ENCODE results near the gene NUDT16L1. TPM values are rescaled to one million over a fixed set of nuclear protein-coding genes. Genes with fewer than 3 reads are reported as not detected.

NUDT16L1 gene
- polyA plus RNA-seq, 3 donors = 22.0 to 47.2 (median 31.0) TPM

DNA sequence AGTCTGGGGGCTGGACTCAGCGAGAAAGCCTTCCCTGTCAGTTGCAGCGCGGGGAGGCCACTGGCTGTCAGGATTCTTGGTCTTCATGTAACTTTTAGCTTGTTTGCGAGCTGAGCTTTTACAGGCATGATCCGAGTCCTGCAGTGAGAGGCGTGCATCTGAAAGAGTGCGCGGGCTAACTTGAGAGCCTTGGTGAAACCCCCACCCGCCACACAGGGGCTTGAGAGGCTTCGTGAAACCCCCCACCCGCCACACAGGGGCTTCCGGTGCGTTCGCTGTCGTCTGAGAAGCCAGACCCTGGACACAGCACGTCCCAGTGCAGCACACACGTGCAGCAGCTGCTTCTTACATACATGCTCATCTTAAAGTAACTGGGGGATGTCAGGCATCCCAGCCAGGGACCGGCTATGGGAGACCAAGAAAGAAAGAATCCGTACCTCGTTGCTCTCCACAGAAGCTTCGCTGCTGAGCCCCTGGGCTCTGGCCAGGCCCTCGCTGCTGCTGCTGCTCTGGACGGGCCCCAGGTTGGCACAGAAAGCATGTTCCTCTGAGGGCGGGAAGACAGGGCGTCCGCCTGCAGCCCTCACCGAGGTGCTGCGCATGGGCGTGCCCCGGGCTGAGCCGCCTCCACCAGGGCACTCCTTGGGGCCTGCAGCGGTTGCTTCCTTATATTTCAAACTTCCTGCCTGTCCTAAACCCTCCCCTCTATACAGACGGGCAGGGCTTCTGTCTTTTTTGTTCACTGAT is 7.8 kb downstream of the NUDT16L1 start:
- 81 to 92% (median 88%) methylated on average over 33 of the region's 33 CpGs for WGBS, 3 donors
- H3K27ac ChIP-seq (ENCODE audit: low read depth, low read length) = no peak overlapping the region

GRCh38 chr16:4701791-4702465 is 8.6 kb downstream of the NUDT16L1 start:
- 86 to 94% (median 91%) methylated on average over 17 of the region's 17 CpGs for WGBS, 3 donors
- H3K27ac ChIP-seq (ENCODE audit: low read depth, low read length) = no peak overlapping the region

- no peak overlapping the region for H3K27ac ChIP-seq (ENCODE audit: low read depth, low read length)
- WGBS, 3 donors = 51 to 84% (median 59%) methylated on average over 7 of the region's 7 CpGs
Measured at GRCh38 chr16:4702466-4702808, 9.1 kb downstream of the NUDT16L1 start.

DNA sequence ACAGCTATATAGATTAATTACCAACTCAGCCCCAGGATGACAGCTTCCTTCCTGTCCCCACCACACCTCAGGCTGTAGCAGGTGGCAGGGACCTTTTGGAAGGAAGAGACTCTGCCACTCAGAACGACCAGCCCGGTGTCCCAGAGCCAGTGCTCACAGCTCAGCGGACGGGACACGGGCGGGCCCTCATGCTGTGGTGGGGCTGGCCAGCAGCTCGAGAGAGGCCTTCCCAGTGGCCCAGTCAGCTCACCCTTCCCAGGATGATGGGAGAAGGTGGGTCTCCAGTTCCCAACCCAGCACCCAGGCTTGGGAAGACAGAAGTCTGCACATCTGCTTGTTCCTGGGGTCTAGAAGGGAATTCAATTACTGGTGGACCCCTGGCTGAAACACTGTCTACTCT is 10.5 kb downstream of the NUDT16L1 start:
- 71 to 84% (median 72%) methylated on average over 7 of the region's 7 CpGs for WGBS, 3 donors
- no peak overlapping the region for H3K27ac ChIP-seq (ENCODE audit: low read depth, low read length)

- 79 to 90% (median 86%) methylated on average over 8 of the region's 8 CpGs for WGBS, 3 donors
- no peak overlapping the region for H3K27ac ChIP-seq (ENCODE audit: low read depth, low read length)
Measured at GRCh38 chr16:4704491-4704890, 11.1 kb downstream of the NUDT16L1 start.

GRCh38 chr16:4704913-4705312 is 11.6 kb downstream of the NUDT16L1 start:
- 94 to 96% (median 94%) methylated on average over 14 of the region's 14 CpGs for WGBS, 3 donors
- no peak overlapping the region for H3K27ac ChIP-seq (ENCODE audit: low read depth, low read length)

GRCh38 chr16:4706871-4707270 is 13.5 kb downstream of the NUDT16L1 start:
- no peak overlapping the region for H3K27ac ChIP-seq (ENCODE audit: low read depth, low read length)
- 79 to 84% (median 80%) methylated on average over 7 of the region's 7 CpGs for whole genome bisulfite sequencing, 3 donors

DNA sequence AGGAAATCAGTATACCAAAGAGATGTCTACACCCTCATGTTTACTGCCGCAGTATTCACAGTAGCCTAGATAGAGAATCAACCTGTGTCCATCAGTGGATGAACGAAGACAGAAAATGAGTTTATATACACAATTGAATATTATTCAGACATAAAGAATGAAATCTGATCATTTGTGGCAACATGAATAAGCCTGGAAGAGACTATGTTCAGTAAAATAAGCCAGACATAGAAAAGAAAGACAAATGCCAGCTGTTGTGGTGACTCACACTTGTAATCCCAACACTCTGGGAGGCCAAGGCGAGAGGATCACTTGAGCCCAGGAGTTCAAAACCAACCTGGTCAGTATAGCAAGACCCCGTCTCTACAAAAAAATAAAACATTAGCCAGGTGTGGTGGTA is 16.1 kb downstream of the NUDT16L1 start:
- 95 to 97% (median 97%) methylated on average over 4 of the region's 4 CpGs for WGBS, 3 donors
- no peak overlapping the region for H3K27ac ChIP-seq (ENCODE audit: low read depth, low read length)

DNA sequence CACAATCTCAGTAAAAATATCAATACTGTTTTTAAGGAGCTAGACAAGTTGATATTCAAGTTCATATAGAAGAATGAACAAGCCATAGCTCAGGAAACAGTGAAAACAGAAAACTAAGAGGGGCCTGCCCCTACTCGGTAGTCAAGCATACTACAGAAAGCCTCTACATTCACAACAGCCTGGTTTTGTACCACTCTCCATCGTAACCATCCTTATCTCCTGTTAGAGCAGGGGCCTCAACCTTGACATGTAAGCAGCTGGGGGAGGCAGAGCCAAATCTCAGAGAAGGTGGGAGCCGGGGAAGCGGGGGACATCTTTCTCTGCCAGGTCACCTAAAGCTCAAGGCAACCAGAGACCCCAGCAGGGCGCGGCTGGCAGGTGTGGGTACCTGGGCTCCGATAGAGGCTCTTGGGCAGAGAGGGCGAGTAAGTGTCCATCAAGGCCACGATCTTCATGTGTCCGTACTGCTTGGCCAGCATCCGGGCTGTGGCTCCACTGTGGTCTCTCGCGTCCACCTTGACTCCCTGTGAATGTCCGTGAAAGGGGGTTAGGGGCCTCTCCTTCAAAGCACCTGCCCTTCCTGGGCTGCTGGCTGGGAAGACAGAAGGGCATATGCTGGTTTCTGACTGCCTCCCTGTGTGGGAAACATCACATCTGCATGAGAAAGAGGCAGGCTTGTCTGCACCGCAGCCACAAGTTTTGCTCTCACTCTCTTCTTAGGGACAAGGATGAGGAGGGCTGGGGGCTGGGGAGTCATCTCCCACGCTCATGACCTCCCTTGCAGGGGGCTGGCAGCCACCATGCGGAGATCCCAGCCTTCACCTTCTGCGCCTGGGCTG is 20.5 kb downstream of the NUDT16L1 start:
- 47 to 91% (median 89%) methylated on average over 18 of the region's 18 CpGs for WGBS, 3 donors

GRCh38 chr16:4714996-4715395 is 21.6 kb downstream of the NUDT16L1 start:
- 93 to 98% (median 97%) methylated on average over 2 of the region's 2 CpGs for WGBS, 3 donors

More for the DNA sequence above, 20.5 kb downstream of the NUDT16L1 start:
- no peak overlapping the region for H3K27ac ChIP-seq (ENCODE audit: low read depth, low read length)

GRCh38 chr16:4718466-4718865 is 25.1 kb downstream of the NUDT16L1 start:
- no peak overlapping the region for H3K27ac ChIP-seq (ENCODE audit: low read depth, low read length)
- WGBS, 3 donors = 75 to 80% (median 78%) methylated on average over 5 of the region's 5 CpGs

More at GRCh38 chr16:4714996-4715395, 21.6 kb downstream of the NUDT16L1 start:
- no peak overlapping the region for H3K27ac ChIP-seq (ENCODE audit: low read depth, low read length)

DNA sequence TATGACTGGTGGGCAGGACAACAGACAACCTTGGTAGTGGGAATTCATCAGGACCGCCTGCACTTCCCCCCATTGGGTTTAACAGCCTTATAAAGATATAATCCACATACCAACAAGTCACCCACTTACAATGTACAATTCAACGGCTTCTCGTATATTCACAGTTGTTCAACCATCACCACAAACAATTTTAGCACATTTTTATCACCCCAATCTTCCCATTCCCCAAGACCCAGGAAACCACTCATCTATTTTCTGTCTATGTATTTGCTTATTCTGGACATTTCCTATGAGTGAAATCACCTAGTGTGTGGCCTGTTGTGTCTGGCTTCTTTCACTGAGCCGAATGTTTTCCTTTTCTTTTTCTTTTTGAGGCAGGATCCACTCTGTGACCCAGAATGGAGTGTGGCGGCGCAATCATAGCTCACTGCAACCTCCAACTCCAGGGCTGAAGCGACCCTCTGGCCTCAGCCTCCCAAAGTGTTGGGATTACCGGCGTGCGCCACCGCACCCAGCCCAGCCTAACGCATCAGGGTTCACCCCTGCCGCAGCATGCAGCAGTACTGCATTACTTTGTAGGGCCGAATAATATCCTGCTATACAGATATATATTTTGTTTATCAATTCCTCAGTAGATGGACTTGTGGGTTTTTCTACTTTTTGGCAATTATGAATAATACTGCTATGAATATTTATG is 29.9 kb downstream of the NUDT16L1 start:
- WGBS, 3 donors = 95 to 96% (median 96%) methylated on average over 14 of the region's 14 CpGs
- H3K27ac ChIP-seq (ENCODE audit: low read depth, low read length) = no peak overlapping the region

DNA sequence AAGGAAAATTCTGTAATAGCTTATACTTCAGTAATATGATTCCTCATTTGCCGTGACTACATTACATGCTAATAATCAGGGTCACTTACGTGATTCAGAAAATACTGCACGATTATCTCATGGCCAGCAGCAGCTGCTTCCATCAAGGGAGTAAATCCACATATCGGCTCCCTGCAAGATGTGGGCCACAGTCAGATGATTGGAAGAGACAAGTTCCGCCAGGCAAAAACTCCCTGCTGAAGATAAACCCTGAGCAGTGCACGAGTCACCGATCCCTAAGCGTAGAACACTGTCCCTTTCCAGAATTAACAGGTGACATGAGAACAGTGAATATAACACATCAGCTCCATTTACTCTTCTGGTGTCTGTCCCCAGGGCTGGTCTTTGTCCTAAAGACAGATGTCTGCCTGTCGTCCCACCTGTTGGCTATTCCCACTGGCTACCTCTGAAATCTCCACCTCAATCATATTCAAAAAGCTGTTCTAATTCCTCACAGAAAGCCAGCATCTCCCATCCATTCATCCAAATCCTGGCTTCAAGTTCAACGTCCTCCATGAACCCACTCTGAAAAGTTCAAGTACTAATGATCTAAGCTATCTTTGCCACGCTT is 31.4 kb downstream of the NUDT16L1 start:
- H3K27ac ChIP-seq (ENCODE audit: low read depth, low read length) = no peak overlapping the region
- 90 to 94% (median 91%) methylated on average over 11 of the region's 11 CpGs for WGBS, 3 donors

DNA sequence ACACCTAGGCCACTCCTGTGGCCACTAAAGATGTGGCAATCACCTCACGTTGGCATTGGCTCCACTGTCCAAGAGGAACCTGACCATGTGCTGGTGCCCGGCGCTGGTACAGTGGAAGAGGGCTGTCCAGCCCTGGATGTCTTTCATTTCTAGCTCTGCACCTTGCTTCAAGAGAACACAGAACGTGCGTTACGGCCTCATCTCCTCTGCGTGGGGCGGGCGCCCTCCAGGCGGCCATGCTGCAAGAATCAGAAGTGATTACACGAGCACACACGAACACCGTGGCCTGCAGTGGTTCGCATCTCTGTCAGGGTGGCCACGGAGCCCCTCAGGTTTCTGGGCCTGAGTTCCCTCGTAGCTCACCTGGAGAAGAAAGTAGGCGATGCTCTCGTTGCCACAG is 33.3 kb downstream of the NUDT16L1 start:
- WGBS, 3 donors = 93 to 94% (median 93%) methylated on average over 18 of the region's 18 CpGs
- no peak overlapping the region for H3K27ac ChIP-seq (ENCODE audit: low read depth, low read length)

GRCh38 chr16:4728676-4729075 is 35.3 kb downstream of the NUDT16L1 start:
- H3K27ac ChIP-seq (ENCODE audit: low read depth, low read length) = no peak overlapping the region
- 94 to 97% (median 95%) methylated on average over 8 of the region's 8 CpGs for WGBS, 3 donors

GRCh38 chr16:4729876-4730275 is 36.5 kb downstream of the NUDT16L1 start:
- WGBS, 3 donors = 89 to 94% (median 94%) methylated on average over 15 of the region's 15 CpGs
- H3K27ac ChIP-seq (ENCODE audit: low read depth, low read length) = no peak overlapping the region

- H3K27ac ChIP-seq (ENCODE audit: low read depth, low read length) = no peak overlapping the region
- 20 to 42% (median 36%) methylated on average over 17 of the region's 17 CpGs for WGBS, 3 donors
Measured at GRCh38 chr16:4733211-4733742, 39.9 kb downstream of the NUDT16L1 start.

- 0 to 1% (median 1%) methylated on average over 19 of the region's 19 CpGs for WGBS, 3 donors
- no peak overlapping the region for H3K27ac ChIP-seq (ENCODE audit: low read depth, low read length)
Measured at GRCh38 chr16:4733747-4734062, 40.3 kb downstream of the NUDT16L1 start.
